A549 (cell line): ENCODE measurements around the gene ADGRF4.

Experiments used
- CTCF ChIP-seq: fragments of >200 bp; sonication (Bioruptor Twin); formaldehyde crosslinking; IDR thresholded peaks from 3 replicates; pipeline ENCODE4 v1.5.1; 2016
- ESRRA ChIP-seq: fragments of 150-350 bp; IDR thresholded peaks from 2 replicates; pipeline ENCODE4 v1.6.1; 2014; ENCODE audit warnings: mild to moderate bottlenecking, low read length, borderline replicate concordance
- NFE2L2 ChIP-seq: fragments of 150-350 bp; conservative IDR thresholded peaks from 2 replicates; pipeline ENCODE4 v1.6.1; 2014; ENCODE audit warnings: low read length
- POLR2A ChIP-seq: IDR thresholded peaks from 2 replicates; pipeline ENCODE4 v1.6.1; 2012; ENCODE audit warnings: mild to moderate bottlenecking, low read length
- RAD21 ChIP-seq, 2 experiments: fragments of >200 bp in 1 of 2; sonication (Bioruptor Twin) in 1 of 2; formaldehyde crosslinking in 1 of 2; IDR thresholded peaks in 1 of 2; conservative IDR thresholded peaks in 1 of 2; 2 replicates in 1 of 2; 3 replicates in 1 of 2; pipeline ENCODE4 v1.6.1; 2012 to 2018; ENCODE audit warnings: inconsistent platforms in 1 of 2
- RFX5 ChIP-seq: fragments of 450-650 bp; IDR thresholded peaks from 2 replicates; pipeline ENCODE4 v1.7.1; 2014; ENCODE audit warnings: antibody characterized with exemption, mild to moderate bottlenecking, moderate library complexity
- TFCP2L1 ChIP-seq: fragments of 250-450 bp; sonication (Bioruptor Pico); IDR thresholded peaks from 2 replicates; pipeline ENCODE4 v1.5.0; 2021; ENCODE audit warnings: mild to moderate bottlenecking
- ZFP36 ChIP-seq: fragments of 450-650 bp; IDR thresholded peaks from 2 replicates; pipeline ENCODE4 v1.6.1; 2014; ENCODE audit warnings: borderline replicate concordance; ENCODE audit not compliant: partially characterized antibody

DNA sequence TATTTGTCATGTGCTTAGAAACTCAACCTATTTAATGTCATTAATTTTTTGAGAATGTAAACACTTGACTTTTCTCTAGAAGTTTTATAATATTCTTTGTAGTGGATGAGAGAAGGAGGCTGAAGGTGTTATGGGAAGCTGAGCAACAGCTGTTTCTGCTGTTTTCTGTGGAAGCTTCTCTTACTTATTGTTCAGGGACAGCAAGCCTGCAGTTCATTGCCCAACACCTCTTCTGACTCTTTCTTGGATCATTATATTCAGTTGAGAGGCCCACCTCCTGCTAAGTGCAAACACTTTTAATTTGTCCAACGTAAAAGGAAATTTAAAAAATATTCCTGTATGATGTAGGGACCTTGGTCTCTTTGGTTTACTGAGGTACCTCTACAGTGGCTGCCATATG, 12.0 kb upstream of the ADGRF4 start:
- no peak for TF ChIP-seq TFCP2L1
- no peak for TF ChIP-seq NFE2L2
- TF ChIP-seq ZFP36: no peak
- no peak for TF ChIP-seq ESRRA
- TF ChIP-seq CTCF: no peak
- TF ChIP-seq POLR2A: no peak
- TF ChIP-seq RAD21 (conservative IDR thresholded peaks at IDR 0.05 in 1 of 2, IDR thresholded peaks at IDR 0.05 in 1 of 2): no peak
- no peak for TF ChIP-seq RFX5
